CD4-positive, alpha-beta T cell treated with Interferon alpha-2 for 1 hour (primary cell): ENCODE data around the gene IDH1.

Experiments used
- DNase-seq, 2 donors: peaks; one replicate each; pipeline ENCODE4 v3.0.0-alpha.2; 2020 to 2022

The IDH1 gene

GRCh38 chr2:208208335-208209085 is 46.4 kb downstream of the IDH1 start:
- DNase-seq: no peak

GRCh38 chr2:208207769-208208168 is 47.1 kb downstream of the IDH1 start:
- DNase-seq: no peak

- no peak for DNase-seq
Measured at GRCh38 chr2:208204166-208204565, 50.7 kb downstream of the IDH1 start.

GRCh38 chr2:208195531-208195930 is 59.3 kb downstream of the IDH1 start:
- no peak for DNase-seq

- DNase-seq: no peak
Measured at GRCh38 chr2:208192611-208193236, 62.1 kb downstream of the IDH1 start.

GRCh38 chr2:208189810-208190503 is 64.9 kb downstream of the IDH1 start, which contains the start of gene C2orf80:
TSS of gene C2orf80 (minus strand) at chr2:208190030. CDS start at chr2:208186986, 3,044 bp downstream.
- DNase-seq: no peak

GRCh38 chr2:208189069-208189809 is 65.6 kb downstream of the IDH1 start:
- DNase-seq: no peak

- no peak for DNase-seq
Measured at GRCh38 chr2:208186893-208187292, 68.0 kb downstream of the IDH1 start.

GRCh38 chr2:208186465-208186864 is 68.4 kb downstream of the IDH1 start:
- no peak for DNase-seq
